Astrocyte (in vitro differentiated cells and primary cell): ENCODE data around the gene BTBD8. TPM values are rescaled to one million over a fixed set of nuclear protein-coding genes. Genes with fewer than 3 reads are reported as not detected.

Experiments used
- DNase-seq: peaks from one replicate; pipeline ENCODE4 v3.0.0-alpha.2; 2010; ENCODE audit warnings: low read depth
- FAIRE-seq: peaks from 2 replicates; lab custom pipeline; 2011; peaks lifted over from hg19 to GRCh38; lab: Jason Lieb, UNC
- H2AFZ ChIP-seq: 2 replicates; pipeline ENCODE4 v1.6.0; 2012; ENCODE audit warnings: low read depth, low read length, inconsistent platforms
- H3K27ac ChIP-seq: 2 replicates; pipeline ENCODE4 v1.5.1; 2011; ENCODE audit warnings: low read depth, low read length, inconsistent platforms
- H3K27me3 ChIP-seq: 2 replicates; pipeline ENCODE4 v1.6.0; 2011; ENCODE audit warnings: low read length, inconsistent platforms; ENCODE audit not compliant: insufficient read depth
- H3K36me3 ChIP-seq: 2 replicates; pipeline ENCODE4 v1.5.1; 2011; ENCODE audit warnings: low read length, inconsistent platforms; ENCODE audit not compliant: insufficient read depth
- H3K4me1 ChIP-seq: 2 replicates; pipeline ENCODE4 v1.5.1; 2011; ENCODE audit warnings: low read length, inconsistent platforms; ENCODE audit not compliant: insufficient read depth
- H3K4me2 ChIP-seq: 2 replicates; pipeline ENCODE4 v1.6.0; 2012; ENCODE audit warnings: low read length, inconsistent platforms
- H3K4me3 ChIP-seq: 2 replicates; pipeline ENCODE4 v1.5.1; 2011; ENCODE audit warnings: low read depth, mild to moderate bottlenecking, low read length, inconsistent platforms; ENCODE audit not compliant: insufficient read depth
- H3K79me2 ChIP-seq: 2 replicates; pipeline ENCODE4 v1.6.0; 2012; ENCODE audit warnings: mild to moderate bottlenecking, low read length, inconsistent platforms; ENCODE audit not compliant: insufficient read depth
- H3K9ac ChIP-seq: 2 replicates; pipeline ENCODE4 v1.6.0; 2012; ENCODE audit warnings: mild to moderate bottlenecking, low read length, inconsistent platforms
- H3K9me3 ChIP-seq: 2 replicates; pipeline ENCODE4 v1.5.1; 2012; ENCODE audit warnings: low read depth, mild to moderate bottlenecking, low read length, inconsistent platforms; ENCODE audit not compliant: insufficient read depth
- H4K20me1 ChIP-seq: 2 replicates; pipeline ENCODE4 v1.6.0; 2012; ENCODE audit warnings: low read length, inconsistent platforms; ENCODE audit not compliant: insufficient read depth
- H3K27ac Mint-ChIP-seq: one replicate; pipeline ENCODE4 v1.8.0; 2021; ENCODE audit warnings: mild to moderate bottlenecking, mixed read lengths; ENCODE audit not compliant: unreplicated experiment
- H3K27me3 Mint-ChIP-seq: one replicate; pipeline ENCODE4 v1.8.0; 2021; ENCODE audit warnings: low read depth, mixed read lengths; ENCODE audit not compliant: unreplicated experiment
- H3K36me3 Mint-ChIP-seq: one replicate; pipeline ENCODE4 v1.8.0; 2021; ENCODE audit warnings: low read depth, mixed read lengths; ENCODE audit not compliant: unreplicated experiment
- H3K4me1 Mint-ChIP-seq: one replicate; pipeline ENCODE4 v1.8.0; 2021; ENCODE audit warnings: low read depth, mixed read lengths; ENCODE audit not compliant: unreplicated experiment
- H3K4me3 Mint-ChIP-seq: one replicate; pipeline ENCODE4 v1.8.0; 2021; ENCODE audit warnings: mild to moderate bottlenecking, moderate library complexity, mixed read lengths; ENCODE audit not compliant: unreplicated experiment
- H3K9me3 Mint-ChIP-seq: one replicate; pipeline ENCODE4 v1.8.0; 2021; ENCODE audit warnings: mild to moderate bottlenecking, mixed read lengths; ENCODE audit not compliant: unreplicated experiment
- CTCF ChIP-seq: IDR thresholded peaks from 2 replicates; pipeline ENCODE4 v1.5.1; 2011; ENCODE audit warnings: low read depth, mild to moderate bottlenecking, inconsistent platforms, low read length, moderate library complexity; ENCODE audit not compliant: insufficient read depth
- EZH2 ChIP-seq: IDR thresholded peaks from 2 replicates; pipeline ENCODE4 v1.6.1; 2012; ENCODE audit warnings: mild to moderate bottlenecking, low read length, inconsistent platforms; ENCODE audit not compliant: insufficient read depth
- total RNA-seq: library from RNA; stranded (reverse); gene quantifications from 2 replicates; pipeline ENCODE4 v1.2.1, GENCODE V29; 2021

Gene BTBD8
- total RNA-seq, 1 donor from 2014 or later = 1.8 TPM

- peaks cover 4% of the 10 kb centered on the region for H3K27me3 Mint-ChIP-seq
- no peak overlapping the region for H3K27ac ChIP-seq
- no peaks in the 10 kb centered on the region for H3K9me3 ChIP-seq
- H4K20me1 ChIP-seq = no peaks in the 10 kb centered on the region
- no peak overlapping the region for H3K4me3 Mint-ChIP-seq
- H3K4me3 ChIP-seq = no peak overlapping the region
- TF ChIP-seq EZH2 (no peak), CTCF (no peak)
- FAIRE-seq (no peak), DNase-seq (no peak)
- H3K9me3 Mint-ChIP-seq = no peaks in the 10 kb centered on the region
- peaks cover 20% of the 10 kb centered on the region for H3K4me1 Mint-ChIP-seq
- H3K9ac ChIP-seq = no peak overlapping the region
- no peaks in the 10 kb centered on the region for H3K36me3 ChIP-seq
- no peaks in the 10 kb centered on the region for H3K36me3 Mint-ChIP-seq
- no peaks in the 10 kb centered on the region for H3K79me2 ChIP-seq
- H3K27ac Mint-ChIP-seq = no peak overlapping the region
- H3K27me3 ChIP-seq = no peaks in the 10 kb centered on the region
- H2AFZ ChIP-seq = no peak overlapping the region
- H3K4me2 ChIP-seq = no peak overlapping the region
- peaks cover 11% of the 10 kb centered on the region for H3K4me1 ChIP-seq
Observed at GRCh38 chr1:92188436-92189255, 108.5 kb downstream of the BTBD8 start.

DNA sequence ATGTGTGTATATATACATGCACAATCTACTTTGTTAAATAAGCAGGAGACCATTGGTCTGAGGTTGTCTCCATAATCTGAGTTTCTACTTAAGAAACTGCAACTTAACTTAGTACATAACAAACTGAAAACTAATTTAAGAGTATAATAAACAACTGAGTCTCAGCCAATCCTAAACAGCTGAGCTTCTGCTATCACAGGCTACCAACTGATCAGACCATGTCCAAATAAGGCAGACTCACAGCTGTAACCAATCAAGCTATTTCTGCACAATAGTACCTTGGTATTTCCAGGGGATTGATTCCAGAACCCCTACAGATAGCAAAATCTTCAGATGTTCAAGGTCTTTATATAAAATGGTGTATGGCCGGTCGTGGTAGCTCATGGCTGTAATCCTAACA lies 111.6 kb downstream of the BTBD8 start:
- Histone ChIP-seq H3K36me3 (no peaks in the 10 kb centered on the region), H3K9ac (no peak overlapping the region), H4K20me1 (no peaks in the 10 kb centered on the region), H3K4me1 (no peaks in the 10 kb centered on the region), H3K79me2 (no peaks in the 10 kb centered on the region), H3K27me3 (no peaks in the 10 kb centered on the region), H2AFZ (no peak overlapping the region), H3K27ac (no peak overlapping the region), H3K4me3 (no peak overlapping the region), H3K9me3 (no peaks in the 10 kb centered on the region), H3K4me2 (no peak overlapping the region)
- H3K4me1 Mint-ChIP-seq = peaks cover 1% of the 10 kb centered on the region
- no peaks in the 10 kb centered on the region for H3K9me3 Mint-ChIP-seq
- H3K27me3 Mint-ChIP-seq = peaks cover 4% of the 10 kb centered on the region
- TF ChIP-seq EZH2 (no peak), CTCF (no peak)
- FAIRE-seq (no peak), DNase-seq (no peak)
- H3K36me3 Mint-ChIP-seq = no peaks in the 10 kb centered on the region
- no peak overlapping the region for H3K27ac Mint-ChIP-seq
- H3K4me3 Mint-ChIP-seq = no peak overlapping the region

GRCh38 chr1:92192246-92192645 lies 112.1 kb downstream of the BTBD8 start:
- TF ChIP-seq EZH2 = no peak
- no peak for TF ChIP-seq CTCF
- H3K9me3 ChIP-seq = no peaks in the 10 kb centered on the region
- H3K4me3 ChIP-seq = no peak overlapping the region
- no peak overlapping the region for H3K9ac ChIP-seq
- no peaks in the 10 kb centered on the region for H4K20me1 ChIP-seq
- no peaks in the 10 kb centered on the region for H3K27me3 ChIP-seq
- Mint-ChIP-seq H3K27ac (no peak overlapping the region), H3K4me1 (no peaks in the 10 kb centered on the region), H3K36me3 (no peaks in the 10 kb centered on the region), H3K27me3 (peaks cover 4% of the 10 kb centered on the region), H3K9me3 (no peaks in the 10 kb centered on the region), H3K4me3 (no peak overlapping the region)
- no peak overlapping the region for H2AFZ ChIP-seq
- H3K4me2 ChIP-seq = no peak overlapping the region
- no peaks in the 10 kb centered on the region for H3K4me1 ChIP-seq
- FAIRE-seq (no peak), DNase-seq (no peak)
- no peaks in the 10 kb centered on the region for H3K36me3 ChIP-seq
- no peak overlapping the region for H3K27ac ChIP-seq
- H3K79me2 ChIP-seq = no peaks in the 10 kb centered on the region
